COLO668 (cell line): Measurements from ENCODE around the gene SLFN14.
"Not testable (repeated sequence)": the region's sequence is repeated elsewhere in the genome, so short reads cannot be mapped to it uniquely, and the experiment has no call there.

Experiments
- DNase-seq: peaks from one replicate; lab custom pipeline; 2025; ENCODE audit not compliant: unreplicated experiment; lab: John Stamatoyannopoulos, UW

Gene SLFN14

GRCh38 chr17:35523296-35523695, 37.3 kb downstream of the SLFN14 start:
- no peak for DNase-seq

- not testable (repeated sequence) for DNase-seq
Measured at GRCh38 chr17:35521654-35522256, 38.9 kb downstream of the SLFN14 start.

GRCh38 chr17:35521150-35521549, 39.5 kb downstream of the SLFN14 start:
- no peak for DNase-seq

GRCh38 chr17:35519906-35520442, 40.6 kb downstream of the SLFN14 start:
- DNase-seq = peak; percentile 8

GRCh38 chr17:35519439-35519838, 41.2 kb downstream of the SLFN14 start:
- DNase-seq = peak; percentile 32

GRCh38 chr17:35518431-35518830, 42.2 kb downstream of the SLFN14 start:
- not testable (repeated sequence) for DNase-seq

GRCh38 chr17:35515027-35515426, 45.6 kb downstream of the SLFN14 start:
- DNase-seq = no peak

GRCh38 chr17:35514564-35514963, 46.1 kb downstream of the SLFN14 start:
- no peak for DNase-seq
